K562 (cell line): ENCODE data around the gene THSD8. TPM values are rescaled to one million over a fixed set of nuclear protein-coding genes. Genes with fewer than 3 reads are reported as not detected.

Experiments used
- CHCHD3 ChIP-seq: fragments of 250-450 bp; sonication (Bioruptor Pico); IDR thresholded peaks from 2 replicates; pipeline ENCODE4 v2.1.2; 2022; ENCODE audit warnings: mild to moderate bottlenecking
- E2F5 ChIP-seq: sonication (generic); formaldehyde crosslinking; IDR thresholded peaks from 2 replicates; pipeline ENCODE4 v1.8.0; 2022; ENCODE audit warnings: mild to moderate bottlenecking, missing genetic modification reagents
- GTF2A2 ChIP-seq: IDR thresholded peaks from 2 replicates; pipeline ENCODE4 v1.6.1; 2016; ENCODE audit warnings: mild to moderate bottlenecking, missing genetic modification characterization, missing compliant biosample characterization
- HMGN3 ChIP-seq: IDR thresholded peaks from 2 replicates; pipeline ENCODE4 v1.6.1; 2011; ENCODE audit warnings: borderline replicate concordance, low read depth, mild to moderate bottlenecking, mixed read lengths, low read length; ENCODE audit not compliant: insufficient read length; ENCODE audit errors: extremely low read depth
- MNT ChIP-seq, 2 experiments: fragments of 450-650 bp; conservative IDR thresholded peaks; 2 replicates each; pipeline ENCODE4 v1.6.1; 2017; ENCODE audit warnings: mild to moderate bottlenecking in 2 of 2, moderate library complexity in 2 of 2
- PYGO2 ChIP-seq: fragments of 450-650 bp; IDR thresholded peaks from 2 replicates; pipeline ENCODE4 v1.6.1; 2016; ENCODE audit warnings: mild to moderate bottlenecking, missing genetic modification characterization, moderate library complexity, missing compliant biosample characterization
- RAD21 ChIP-seq, 2 experiments: fragments of 250-450 bp in 1 of 2; fragments of 450-650 bp in 1 of 2; sonication (Bioruptor Pico) in 1 of 2; formaldehyde crosslinking in 1 of 2; IDR thresholded peaks in 1 of 2; conservative IDR thresholded peaks in 1 of 2; 2 replicates each; pipeline versions ENCODE4 v1.4.0 to v1.8.0; 2020 to 2022; ENCODE audit warnings: mild to moderate bottlenecking in 2 of 2, moderate library complexity in 1 of 2
- RFX1 ChIP-seq: fragments of 450-650 bp; IDR thresholded peaks from 2 replicates; pipeline ENCODE4 v1.6.1; 2016; ENCODE audit warnings: mild to moderate bottlenecking, moderate library complexity
- SOX6 ChIP-seq: fragments of 450-650 bp; IDR thresholded peaks from 2 replicates; pipeline ENCODE4 v1.6.1; 2014; ENCODE audit warnings: mild to moderate bottlenecking
- SP2 ChIP-seq: IDR thresholded peaks from 2 replicates; pipeline ENCODE4 v1.6.1; 2011; ENCODE audit warnings: mild to moderate bottlenecking, low read depth, low read length, moderate library complexity; ENCODE audit not compliant: poor library complexity, severe bottlenecking; ENCODE audit errors: extremely low read depth
- ZBTB1 ChIP-seq: sonication (generic); formaldehyde crosslinking; IDR thresholded peaks from 2 replicates; pipeline ENCODE4 v1.8.1; 2023; ENCODE audit warnings: missing genetic modification reagents, low read depth, mild to moderate bottlenecking, borderline replicate concordance
- ZHX1 ChIP-seq: fragments of 150-350 bp; conservative IDR thresholded peaks from 2 replicates; pipeline ENCODE4 v1.6.1; 2014; ENCODE audit warnings: low read length
- ZNF12 ChIP-seq: sonication (generic); formaldehyde crosslinking; IDR thresholded peaks from 2 replicates; pipeline ENCODE4 v1.4.0; 2020; ENCODE audit warnings: mild to moderate bottlenecking, missing genetic modification reagents
- ZNF124 ChIP-seq: sonication (generic); formaldehyde crosslinking; IDR thresholded peaks from 2 replicates; pipeline ENCODE4 v1.8.1; 2022; ENCODE audit warnings: missing genetic modification reagents
- ZNF639 ChIP-seq, 2 experiments: fragments of 200-800 bp in 1 of 2; sonication (Bioruptor generic) in 1 of 2; sonication (generic) in 1 of 2; formaldehyde crosslinking in 1 of 2; IDR thresholded peaks in 1 of 2; conservative IDR thresholded peaks in 1 of 2; 2 replicates each; pipeline versions ENCODE4 v1.5.0 to v1.6.1; 2016 to 2020; ENCODE audit warnings: missing compliant biosample characterization in 1 of 2, missing genetic modification characterization in 1 of 2, missing genetic modification reagents in 1 of 2
- ZNF695 ChIP-seq: fragments of 450-650 bp; formaldehyde crosslinking; IDR thresholded peaks from 2 replicates; pipeline ENCODE4 v1.4.0; 2020; ENCODE audit warnings: mild to moderate bottlenecking, moderate library complexity
- ZNF740 ChIP-seq, 3 experiments: fragments of 200-800 bp in 1 of 3; sonication (Bioruptor generic) in 1 of 3; sonication (generic) in 1 of 3; formaldehyde crosslinking in 1 of 3; IDR thresholded peaks; 2 replicates each; pipeline versions ENCODE4 v1.6.1 to v1.8.0; 2016 to 2022; ENCODE audit warnings: mild to moderate bottlenecking in 2 of 3, missing compliant biosample characterization in 2 of 3, missing genetic modification characterization in 2 of 3, missing genetic modification reagents in 1 of 3
- polyA plus RNA-seq, 8 experiments: library from polyadenylated mRNA; depleted of rRNA in 4 of 8; stranded (reverse) in 5 of 8; unstranded in 3 of 8; fragments of >200 nt; fragmentation: Nextera tagmentation in 2 of 8; fragmentation: Illumina TruSeq in 1 of 8; extraction: Ambion mirVana in 2 of 8; extraction: Trizol in 1 of 8; gene quantifications; 2 replicates each; pipeline versions ENCODE4 v1.2.1 to v1.2.3, GENCODE V29; 2011 to 2014; ENCODE audit warnings: inconsistent platforms in 1 of 8, missing spikeins in 1 of 8
- total RNA-seq, 7 experiments: library from RNA; depleted of rRNA in 6 of 7; stranded (reverse); fragments of >200 nt in 6 of 7; fragmentation: Illumina TruSeq in 2 of 7; extraction: Trizol in 2 of 7; gene quantifications; 2 replicates each; pipeline versions ENCODE4 v1.2.1 to v1.2.3, GENCODE V29; 2011 to 2021; ENCODE audit warnings: low replicate concordance in 1 of 7

Gene THSD8
- total and polyA plus RNA-seq, 9 of the 15 experiments (the other 6 are each of a cell fraction or from before 2014, with no cell fraction given): 8.4 to 42.4 (median 19.9) TPM; not detected in 2

GRCh38 chr19:12806242-12807081 lies 4.6 kb downstream of the THSD8 start, which contains the start of gene RNASEH2A (continued):
- TF ChIP-seq ZHX1 (peak; percentile 78; the same call in 1 of the 2 replicates), ZNF12 (peak; percentile 22; the same call in 1 of the 2 replicates), SOX6 (no peak), ZNF695 (CRISPR knock-in tag) (no peak), ZNF740 (CRISPR knock-in tag; IDR thresholded peaks at IDR 0.05) (no peak), ZNF740 (tag; IDR thresholded peaks at IDR 0.05) (0 out of 4 replicates have a peak, but pooled peaks of 1 of the 2 experiments have one; percentile 30), HMGN3 (peak; percentile 78), ZNF639 (CRISPR knock-in tag; conservative IDR thresholded peaks at IDR 0.05 in 1 of 2, IDR thresholded peaks at IDR 0.05 in 1 of 2) (peak in 1 of 2 experiments; percentile 31; a peak in 1 of 4 replicates), ZNF124 (CRISPR knock-in tag) (no peak), RFX1 (no peak), MNT (conservative IDR thresholded peaks at IDR 0.05) (peak; percentile 75 to 90), RAD21 (CRISPR knock-in tag; conservative IDR thresholded peaks at IDR 0.05 in 1 of 2, IDR thresholded peaks at IDR 0.05 in 1 of 2) (no peak), GTF2A2 (tag) (no peak), CHCHD3 (no peak), ZBTB1 (CRISPR knock-in tag) (no peak), SP2 (no peak), E2F5 (CRISPR knock-in tag) (no peak), PYGO2 (tag) (no peak)
